Measurements from ENCODE around the gene FOXD4L5.
"Not testable (repeated sequence)": the region's sequence is repeated elsewhere in the genome, so short reads cannot be mapped to it uniquely, and the experiment has no call there.

DNA sequence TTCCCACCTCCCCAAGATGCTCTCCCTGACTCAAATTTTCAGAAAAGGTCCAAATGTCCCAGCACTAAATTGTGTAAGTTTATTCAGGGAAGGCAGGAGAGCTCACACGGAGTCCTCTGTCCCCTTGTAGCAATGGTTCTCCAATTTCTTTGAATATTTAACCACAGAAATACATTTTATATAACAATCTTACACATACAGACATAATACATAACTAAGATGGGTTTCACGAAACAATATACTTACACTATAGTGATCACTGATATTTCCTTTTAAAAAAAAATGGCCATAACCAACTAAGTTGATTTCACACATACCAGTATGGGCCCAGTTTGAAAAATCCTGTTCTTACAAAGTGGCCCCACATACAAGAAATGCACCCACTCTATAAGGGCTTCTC is at the start of gene FOXD4L5:
- not testable (repeated sequence) for TF ChIP-seq POLR2A (IDR thresholded peaks at IDR 0.05; ENCODE audit: control extremely low read depth in 1 of 2, low read depth in 2 of 2, low read length in 2 of 2); POLR2AphosphoS5 (IDR thresholded peaks at IDR 0.05; ENCODE audit: low read depth, low read length); GTF2F1 (IDR thresholded peaks at IDR 0.05; ENCODE audit: borderline replicate concordance, low read depth, low read length); JUND (IDR thresholded peaks at IDR 0.05; ENCODE audit: low read length)
- TF ChIP-seq, protein P1, sequence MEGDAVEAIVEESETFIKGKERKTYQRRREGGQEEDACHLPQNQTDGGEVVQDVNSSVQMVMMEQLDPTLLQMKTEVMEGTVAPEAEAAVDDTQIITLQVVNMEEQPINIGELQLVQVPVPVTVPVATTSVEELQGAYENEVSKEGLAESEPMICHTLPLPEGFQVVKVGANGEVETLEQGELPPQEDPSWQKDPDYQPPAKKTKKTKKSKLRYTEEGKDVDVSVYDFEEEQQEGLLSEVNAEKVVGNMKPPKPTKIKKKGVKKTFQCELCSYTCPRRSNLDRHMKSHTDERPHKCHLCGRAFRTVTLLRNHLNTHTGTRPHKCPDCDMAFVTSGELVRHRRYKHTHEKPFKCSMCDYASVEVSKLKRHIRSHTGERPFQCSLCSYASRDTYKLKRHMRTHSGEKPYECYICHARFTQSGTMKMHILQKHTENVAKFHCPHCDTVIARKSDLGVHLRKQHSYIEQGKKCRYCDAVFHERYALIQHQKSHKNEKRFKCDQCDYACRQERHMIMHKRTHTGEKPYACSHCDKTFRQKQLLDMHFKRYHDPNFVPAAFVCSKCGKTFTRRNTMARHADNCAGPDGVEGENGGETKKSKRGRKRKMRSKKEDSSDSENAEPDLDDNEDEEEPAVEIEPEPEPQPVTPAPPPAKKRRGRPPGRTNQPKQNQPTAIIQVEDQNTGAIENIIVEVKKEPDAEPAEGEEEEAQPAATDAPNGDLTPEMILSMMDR (IDR thresholded peaks at IDR 0.05; ENCODE audit: control extremely low read depth in 1 of 3, insufficient read depth in 1 of 3, low read depth in 1 of 3, low read length in 3 of 3) = not testable (repeated sequence)
- TF ChIP-seq, protein P2, sequence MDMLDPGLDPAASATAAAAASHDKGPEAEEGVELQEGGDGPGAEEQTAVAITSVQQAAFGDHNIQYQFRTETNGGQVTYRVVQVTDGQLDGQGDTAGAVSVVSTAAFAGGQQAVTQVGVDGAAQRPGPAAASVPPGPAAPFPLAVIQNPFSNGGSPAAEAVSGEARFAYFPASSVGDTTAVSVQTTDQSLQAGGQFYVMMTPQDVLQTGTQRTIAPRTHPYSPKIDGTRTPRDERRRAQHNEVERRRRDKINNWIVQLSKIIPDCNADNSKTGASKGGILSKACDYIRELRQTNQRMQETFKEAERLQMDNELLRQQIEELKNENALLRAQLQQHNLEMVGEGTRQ (IDR thresholded peaks at IDR 0.05; ENCODE audit: low read length) = not testable (repeated sequence)
